LNCAP (cell line): ENCODE results near the gene MMP25.

ENCODE experiments used
- CTCF ChIP-seq: fragments of 450-650 bp; IDR thresholded peaks from 2 replicates; pipeline ENCODE4 v1.5.1; 2017; ENCODE audit warnings: mild to moderate bottlenecking

The MMP25 gene

GRCh38 chr16:3059041-3059722, 12.8 kb downstream of the MMP25 start:
- TF ChIP-seq CTCF = peak; percentile 77

- TF ChIP-seq CTCF = no peak
These were observed 13.4 kb downstream of the MMP25 start for GRCh38 chr16:3059723-3060242.

- TF ChIP-seq CTCF = no peak
These were observed 14.2 kb downstream of the MMP25 start for GRCh38 chr16:3060339-3061127.

- no peak for TF ChIP-seq CTCF
These were observed 16.2 kb downstream of the MMP25 start for GRCh38 chr16:3062553-3062952.

GRCh38 chr16:3063625-3064386, 17.4 kb downstream of the MMP25 start:
- no peak for TF ChIP-seq CTCF

- no peak for TF ChIP-seq CTCF
These were observed 18.8 kb downstream of the MMP25 start, which contains the start of gene IL32 for GRCh38 chr16:3065069-3065741. Gene IL32, plus strand, starts transcription at chr16:3065640. Its CDS starts 172 bp downstream, at chr16:3065812.
